H7 (cell line): ENCODE measurements around the gene CIRBP. TPM values are rescaled to one million over a fixed set of nuclear protein-coding genes. Genes with fewer than 3 reads are reported as not detected.
A peak's percentile ranks its signal among the peaks of the same experiment; 100 is the strongest.
"Not testable (repeated sequence)": the region's sequence is repeated elsewhere in the genome, so short reads cannot be mapped to it uniquely, and the experiment has no call there.

Source experiments
- DNase-seq: peaks from one replicate; pipeline ENCODE4 v3.0.0; 2012
- H3K27me3 ChIP-seq: 2 replicates; pipeline ENCODE4 v1.6.0; 2011; ENCODE audit warnings: mild to moderate bottlenecking, low read length; ENCODE audit not compliant: control insufficient read depth, insufficient read depth
- H3K36me3 ChIP-seq: replicated peaks from 2 replicates; pipeline ENCODE4 v1.5.1; 2011; ENCODE audit warnings: low read length; ENCODE audit not compliant: control insufficient read depth, insufficient read depth
- H3K4me3 ChIP-seq: 2 replicates; pipeline ENCODE4 v1.5.1; 2011; ENCODE audit warnings: low read depth, mild to moderate bottlenecking, control low read depth, low read length, moderate library complexity; ENCODE audit not compliant: insufficient read depth
- total RNA-seq: library from RNA; depleted of rRNA; stranded (reverse); fragments of >200 nt; shearing (Covaris generic); gene quantifications from 2 replicates; pipeline ENCODE4 v1.2.3, GENCODE V29; 2014; rRNA removed

CIRBP gene
- total RNA-seq, 1 experiment from 2014 or later = 221 TPM

DNA sequence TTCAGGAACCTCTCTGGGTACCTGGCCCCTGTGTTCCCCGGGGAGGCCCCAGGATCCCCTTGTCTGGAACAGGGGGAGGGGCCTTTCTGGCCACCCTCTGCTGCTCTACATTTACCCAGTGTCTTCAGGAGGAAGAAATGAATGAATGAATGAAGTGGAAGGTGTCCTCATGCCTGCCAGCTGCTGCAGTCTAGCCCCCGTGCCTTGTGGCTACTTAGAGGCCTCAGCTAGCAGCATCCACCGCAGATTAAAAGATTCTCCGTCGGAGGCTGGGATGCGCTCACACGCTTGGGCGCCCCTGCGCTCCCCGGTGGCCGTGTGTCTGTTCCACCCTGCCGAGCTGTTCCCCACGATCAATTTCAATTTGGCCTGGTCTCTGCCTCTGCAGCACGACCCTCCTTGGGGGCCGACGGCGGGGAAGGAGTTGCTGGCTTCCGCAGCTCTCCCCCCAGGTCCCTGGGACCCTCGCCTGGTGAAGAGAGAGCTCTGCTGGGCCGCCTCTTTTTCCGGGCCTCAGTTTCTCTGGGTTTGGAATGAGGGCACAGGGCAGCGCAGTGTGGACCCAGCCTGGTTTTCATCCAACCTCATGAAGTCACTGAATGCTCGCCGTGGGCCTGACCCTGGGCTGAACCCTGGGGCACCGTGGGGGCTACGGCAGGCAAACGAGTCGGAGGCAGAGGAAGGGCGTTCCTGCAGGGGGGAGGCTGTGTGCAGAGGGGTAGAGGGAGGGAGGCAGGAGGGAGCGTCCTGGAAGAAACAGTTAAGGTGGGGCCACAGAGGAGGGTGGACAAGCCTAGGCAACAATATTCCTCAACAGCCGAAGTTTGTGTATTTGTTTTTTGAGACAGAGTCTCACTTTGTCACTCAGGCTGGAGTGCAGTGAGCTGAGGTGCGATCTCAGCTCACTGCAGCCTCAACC lies 44.8 kb downstream of the CIRBP start:
- Histone ChIP-seq H3K27me3 (peaks cover 7% of the 10 kb centered on the region), H3K36me3 (no peaks in the 10 kb centered on the region), H3K4me3 (no peak overlapping the region)
- DNase-seq = no peak

- H3K36me3 ChIP-seq = no peaks in the 10 kb centered on the region
- H3K4me3 ChIP-seq = peak overlapping the region; percentile 37
- peak; percentile 97 for DNase-seq
- H3K27me3 ChIP-seq = peaks cover 7% of the 10 kb centered on the region
Observed at GRCh38 chr19:1315470-1316166, 46.5 kb downstream of the CIRBP start.

DNA sequence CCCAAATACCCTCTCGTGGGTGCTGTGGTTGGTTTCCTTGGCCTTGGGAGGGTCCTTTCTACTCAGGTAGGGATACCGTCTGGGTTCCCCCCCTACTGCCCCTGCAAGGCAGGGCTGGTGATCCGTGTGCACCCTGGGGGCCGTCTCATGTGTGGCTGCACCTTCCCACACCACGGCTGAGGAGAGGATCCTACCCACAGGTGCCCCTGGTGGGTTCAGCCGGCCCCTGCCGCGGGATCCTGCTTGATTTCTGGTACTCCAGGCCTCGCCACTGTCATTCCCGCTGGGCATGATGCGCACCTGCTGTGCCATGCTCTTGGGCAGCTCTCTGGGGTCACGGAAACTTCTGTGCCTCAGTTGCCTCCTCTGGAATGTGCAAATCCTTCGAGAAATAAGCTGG lies 47.3 kb downstream of the CIRBP start:
- Histone ChIP-seq H3K27me3 (peaks cover 7% of the 10 kb centered on the region), H3K4me3 (no peak overlapping the region), H3K36me3 (no peaks in the 10 kb centered on the region)
- DNase-seq = no peak

DNA sequence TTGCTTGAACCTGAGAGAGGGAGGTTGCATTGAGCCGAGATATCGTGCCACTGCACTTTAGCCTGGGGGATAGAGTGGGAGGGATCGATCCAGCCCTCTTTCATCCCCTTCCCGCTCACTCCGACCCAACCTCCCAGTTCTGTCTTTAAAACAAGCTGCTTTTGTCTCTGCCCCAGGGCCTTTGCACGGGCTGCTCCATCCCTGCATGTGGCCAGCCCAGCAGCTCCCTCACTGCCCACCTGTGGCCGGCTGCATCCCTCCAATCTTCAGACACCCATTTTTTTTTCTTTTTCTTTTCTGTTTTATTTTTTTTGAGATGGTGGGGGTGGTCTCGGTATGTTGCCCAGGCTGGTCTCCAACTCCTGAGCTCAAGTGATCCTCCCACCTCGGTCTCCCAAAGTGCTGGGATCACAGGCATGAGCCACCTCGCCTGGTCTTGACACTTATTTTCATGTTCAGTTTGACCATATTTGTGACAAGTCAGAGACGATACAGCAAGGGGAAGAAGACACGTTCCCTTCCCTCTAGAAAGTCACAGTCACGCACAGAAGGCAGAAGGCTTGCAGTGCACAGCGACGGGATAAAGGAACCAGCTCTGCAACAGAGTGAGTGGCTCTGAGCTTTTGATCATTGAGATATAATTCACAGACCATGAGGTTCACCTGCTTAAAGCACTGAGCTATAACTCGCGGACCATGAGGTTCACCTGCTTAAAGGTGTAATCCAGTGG lies 48.3 kb downstream of the CIRBP start:
- H3K4me3 ChIP-seq = no peak overlapping the region
- DNase-seq = no peak
- no peaks in the 10 kb centered on the region for H3K36me3 ChIP-seq
- H3K27me3 ChIP-seq = peaks cover 7% of the 10 kb centered on the region

- no peaks in the 10 kb centered on the region for H3K36me3 ChIP-seq
- DNase-seq = peak; percentile 83
- no peak overlapping the region for H3K4me3 ChIP-seq
- H3K27me3 ChIP-seq = peaks cover 7% of the 10 kb centered on the region
Observed at GRCh38 chr19:1318678-1319471, 49.7 kb downstream of the CIRBP start.

GRCh38 chr19:1320282-1320650 lies 51.1 kb downstream of the CIRBP start:
- not testable (repeated sequence) for H3K27me3 ChIP-seq, H3K4me3 ChIP-seq, H3K36me3 ChIP-seq

GRCh38 chr19:1321539-1321938 lies 52.4 kb downstream of the CIRBP start:
- no peaks in the 10 kb centered on the region; the same call in 1 of the 2 replicates for H3K27me3 ChIP-seq
- no peak overlapping the region for H3K4me3 ChIP-seq
- no peaks in the 10 kb centered on the region for H3K36me3 ChIP-seq
- DNase-seq = no peak

More at GRCh38 chr19:1320282-1320650, 51.1 kb downstream of the CIRBP start:
- DNase-seq = not testable (repeated sequence)

DNA sequence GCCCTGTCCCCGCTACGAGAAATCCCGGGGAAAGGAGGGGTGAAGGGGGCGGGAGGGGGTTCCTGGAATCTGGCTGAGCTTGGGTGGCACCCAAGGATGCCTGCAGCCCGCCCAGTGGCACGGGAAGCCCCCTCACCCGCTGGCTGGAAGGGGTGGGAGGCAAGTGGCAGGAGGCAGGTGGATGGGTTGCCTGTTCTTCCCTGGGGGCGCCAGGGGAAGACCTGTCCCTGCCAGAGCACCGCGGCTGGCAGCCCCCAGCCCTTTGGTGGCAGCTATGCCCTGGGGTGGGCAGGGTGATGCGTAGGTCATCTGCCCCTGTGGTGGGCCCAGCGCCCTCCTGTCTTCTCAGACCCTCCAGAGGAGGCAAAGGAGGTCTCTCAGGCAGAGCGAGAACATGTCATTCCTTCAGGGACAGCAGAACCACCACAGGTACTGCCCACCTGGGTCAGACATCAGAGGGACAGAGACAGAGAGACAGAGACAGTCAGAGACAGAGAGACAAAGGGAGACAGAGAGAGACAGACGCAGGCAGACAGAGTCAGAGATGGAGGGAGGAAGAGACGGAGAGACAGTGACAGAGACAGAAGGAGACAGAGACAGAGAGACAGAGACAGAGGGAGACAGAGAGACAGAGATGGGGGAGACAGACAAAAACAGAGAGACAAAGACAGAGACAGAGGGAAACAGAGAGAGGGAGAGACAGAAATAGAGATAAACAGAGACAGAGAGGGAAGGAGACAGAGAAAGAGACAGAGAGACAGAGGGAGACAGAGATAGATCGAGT lies 53.3 kb downstream of the CIRBP start:
- no peak for DNase-seq
- no peaks in the 10 kb centered on the region for H3K36me3 ChIP-seq

GRCh38 chr19:1324249-1324805 lies 55.2 kb downstream of the CIRBP start:
- Histone ChIP-seq H3K4me3 (no peak overlapping the region; the same call in 1 of the 2 replicates), H3K27me3 (no peaks in the 10 kb centered on the region), H3K36me3 (no peaks in the 10 kb centered on the region)
- DNase-seq = peak; percentile 61

More for the DNA sequence above, 53.3 kb downstream of the CIRBP start:
- no peaks in the 10 kb centered on the region for H3K27me3 ChIP-seq
- H3K4me3 ChIP-seq = no peak overlapping the region

Other genes starting within 250 kb of the CIRBP start
- 153 and 185 TPM in 2 replicates for gene TMEM259, start 248.2 kb upstream of the CIRBP start, total RNA-seq
- not detected in 2 replicates for gene RNU6-2, start 247.8 kb upstream of the CIRBP start, total RNA-seq
- 440 and 495 TPM in 2 replicates for gene CNN2, start 242.7 kb upstream of the CIRBP start, total RNA-seq
- gene ABCA7, start 229.2 kb upstream of the CIRBP start, total RNA-seq = 17.9 and 19.7 TPM in 2 replicates
- gene ARHGAP45, start 202.2 kb upstream of the CIRBP start, total RNA-seq = 46.0 and 48.7 TPM in 2 replicates
- gene POLR2E, start 174.0 kb upstream of the CIRBP start, total RNA-seq = 226 and 283 TPM in 2 replicates
- gene GPX4, start 165.3 kb upstream of the CIRBP start, total RNA-seq = 620 and 671 TPM in 2 replicates
- 31.4 and 41.3 TPM in 2 replicates for gene SBNO2, start 95.1 kb upstream of the CIRBP start, total RNA-seq
- 96.3 and 99.0 TPM in 2 replicates for gene STK11, start 63.6 kb upstream of the CIRBP start, total RNA-seq
- gene CBARP, start 31.3 kb upstream of the CIRBP start, total RNA-seq = 6.7 and 9.8 TPM in 2 replicates
- gene ATP5F1D, start 27.6 kb upstream of the CIRBP start, total RNA-seq = 44.7 and 53.1 TPM in 2 replicates
- 35.1 and 50.3 TPM in 2 replicates for gene MIDN, start 20.7 kb upstream of the CIRBP start, total RNA-seq
- gene FAM174C, start 6.2 kb downstream of the CIRBP start, total RNA-seq = 78.0 and 83.1 TPM in 2 replicates
- gene EFNA2, start 16.5 kb downstream of the CIRBP start, total RNA-seq = 12.4 and 20.2 TPM in 2 replicates
- gene NDUFS7, start 114.6 kb downstream of the CIRBP start, total RNA-seq = 125 and 140 TPM in 2 replicates
- gene GAMT, start 132.2 kb downstream of the CIRBP start, total RNA-seq = 12.3 and 31.6 TPM in 2 replicates
- gene DAZAP1, start 138.3 kb downstream of the CIRBP start, total RNA-seq = 196 and 198 TPM in 2 replicates
- gene RPS15, start 169.1 kb downstream of the CIRBP start, total RNA-seq = 1,494 and 1,693 TPM in 2 replicates
- gene APC2, start 180.8 kb downstream of the CIRBP start, total RNA-seq = 0.11 and 0.31 TPM in 2 replicates
- gene C19orf25, start 209.9 kb downstream of the CIRBP start, total RNA-seq = 57.2 and 75.3 TPM in 2 replicates
- gene PCSK4, start 221.0 kb downstream of the CIRBP start, total RNA-seq = 5.5 and 9.6 TPM in 2 replicates
- 3.1 and 4.5 TPM in 2 replicates for gene REEP6, start 221.8 kb downstream of the CIRBP start, total RNA-seq
- 0.21 and 0.52 TPM in 2 replicates for gene ADAMTSL5, start 243.7 kb downstream of the CIRBP start, total RNA-seq